Stimulated activated CD4-positive, alpha-beta T cell treated with anti-CD3 and anti-CD28 coated beads, Interleukin-15, amount 100 ng/mL, for 48 hours (primary cell): ENCODE measurements around the gene LRFN5.
"Not testable (repeated sequence)": the region's sequence is repeated elsewhere in the genome, so short reads cannot be mapped to it uniquely, and the experiment has no call there.

Experiments used
- DNase-seq, 2 donors: peaks; one replicate each; pipeline ENCODE4 v3.0.0-alpha.2; 2020; ENCODE audit warnings: low read depth in 2 of 2

LRFN5 gene

DNA sequence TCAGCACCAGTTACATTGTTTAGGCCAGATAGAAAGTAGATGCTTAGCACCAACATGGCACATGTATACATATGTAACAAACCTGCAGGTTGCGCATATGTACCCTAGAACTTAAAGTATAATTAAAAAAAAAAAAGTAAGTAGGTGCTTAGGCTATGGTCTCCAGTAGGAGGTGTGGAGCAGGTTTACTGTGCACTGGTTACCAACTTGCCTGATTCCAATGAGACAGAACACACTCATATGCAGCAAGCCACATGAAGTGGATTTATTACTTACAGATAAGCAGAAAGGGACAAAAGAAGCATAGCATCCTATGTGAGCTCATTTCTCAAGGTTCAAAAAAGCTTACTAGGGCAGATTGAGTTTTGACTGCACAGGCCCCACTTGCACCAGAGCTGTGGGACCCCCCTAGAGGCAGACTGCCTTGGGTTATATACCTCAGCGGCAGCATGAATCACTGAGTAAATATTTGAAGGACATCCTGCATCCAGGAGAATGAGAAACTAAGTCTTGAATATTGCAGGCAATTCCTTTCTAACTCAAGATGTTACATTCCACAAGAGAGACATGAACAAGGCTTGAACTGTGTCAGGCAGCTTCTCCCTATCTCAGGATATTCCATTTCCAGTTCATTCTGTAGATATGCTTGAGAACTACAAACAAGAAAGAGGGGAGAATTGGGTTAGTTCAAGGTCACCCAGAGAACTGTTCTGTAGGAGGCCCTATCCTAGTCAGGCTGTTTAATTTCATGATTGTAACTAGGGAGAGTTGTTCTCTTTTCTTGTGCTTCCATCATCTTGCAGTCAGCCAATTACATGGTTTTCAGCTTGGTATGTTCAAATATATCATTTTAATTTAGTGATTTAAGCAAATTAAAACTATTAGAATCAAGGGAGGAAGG, 30.1 kb downstream of the LRFN5 start:
- no peak for DNase-seq

- no peak for DNase-seq
These were observed 35.0 kb downstream of the LRFN5 start for GRCh38 chr14:41641690-41642089.

GRCh38 chr14:41642367-41642766, 35.7 kb downstream of the LRFN5 start:
- no peak for DNase-seq

- no peak for DNase-seq
These were observed 36.1 kb downstream of the LRFN5 start for GRCh38 chr14:41642789-41643188.

GRCh38 chr14:41644606-41645005, 37.9 kb downstream of the LRFN5 start:
- DNase-seq = no peak

- DNase-seq = no peak
These were observed 44.1 kb downstream of the LRFN5 start for GRCh38 chr14:41650802-41651201.

DNA sequence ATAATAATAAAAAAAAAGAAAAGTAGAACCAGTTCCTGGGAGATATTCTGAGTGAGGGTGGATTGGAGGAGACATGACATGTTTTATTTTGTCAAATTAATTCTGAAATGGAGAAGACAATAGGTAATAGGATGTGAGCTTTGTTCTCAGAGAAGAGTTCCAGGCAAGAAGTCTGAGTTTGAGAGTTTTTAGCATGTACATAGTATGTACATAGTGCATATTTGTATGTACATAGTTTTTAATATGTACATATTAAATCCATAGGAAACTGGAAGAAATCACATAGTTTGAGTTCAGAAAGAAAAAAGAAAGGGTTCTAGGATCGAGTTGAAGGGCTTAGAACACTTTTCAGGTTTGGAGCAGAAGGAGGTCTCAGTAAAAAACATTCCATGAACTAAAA, 47.5 kb downstream of the LRFN5 start:
- no peak for DNase-seq

- DNase-seq = no peak
These were observed 56.2 kb downstream of the LRFN5 start for GRCh38 chr14:41662780-41663472.

DNA sequence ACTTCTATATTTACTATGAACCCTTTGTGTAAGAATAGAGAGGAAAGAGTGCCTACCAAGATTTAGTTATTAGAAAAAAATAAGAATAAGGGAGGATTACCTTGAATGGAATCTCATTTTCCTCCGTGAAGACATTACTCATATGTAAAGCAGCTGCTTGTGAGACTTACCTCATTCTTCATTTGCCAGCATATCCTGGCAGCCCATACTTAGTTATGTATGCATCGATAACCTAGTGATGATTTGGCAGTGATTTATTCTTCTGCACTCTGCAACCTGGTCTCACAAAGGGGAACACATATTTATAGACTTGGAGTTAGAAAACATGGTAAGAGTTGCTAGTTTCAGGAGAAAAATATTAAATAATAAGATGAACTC, 56.8 kb downstream of the LRFN5 start:
- DNase-seq = no peak

DNA sequence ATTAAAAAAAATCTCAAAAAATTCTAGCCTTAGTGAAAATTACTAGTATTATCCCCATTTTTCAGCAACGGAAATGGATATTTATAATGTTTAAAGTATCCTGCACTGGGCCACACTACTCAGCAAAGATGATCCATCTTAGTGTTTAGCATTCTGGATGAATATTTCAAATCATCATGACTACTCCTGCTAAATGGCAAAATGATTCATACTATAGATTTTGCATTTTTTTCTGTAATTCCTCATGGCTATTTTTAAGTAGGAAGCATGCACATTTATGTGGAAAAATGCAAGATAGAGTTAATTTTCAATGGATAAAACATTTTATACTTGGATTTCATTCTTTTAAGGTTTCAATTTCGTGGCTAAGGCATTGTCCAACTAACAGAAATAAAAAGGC, 59.6 kb downstream of the LRFN5 start:
- DNase-seq = no peak

DNA sequence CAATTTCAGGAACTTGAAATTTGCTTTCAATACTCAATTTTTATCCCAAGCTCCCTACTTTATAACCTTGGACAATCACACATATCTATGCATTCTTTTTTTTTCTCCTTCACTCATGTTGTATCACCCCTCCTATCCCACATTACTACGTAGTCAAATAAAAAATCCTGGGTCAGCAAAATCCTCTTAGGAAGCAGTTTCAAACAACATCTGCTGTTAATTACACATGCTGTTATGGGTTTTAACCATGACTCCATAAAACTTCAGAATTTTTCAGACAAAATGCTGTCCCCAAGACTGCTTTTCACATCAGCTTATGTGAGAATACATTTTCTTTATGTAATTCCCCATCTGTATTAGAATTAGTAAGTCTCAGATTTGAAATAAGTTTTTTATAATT, 61.7 kb downstream of the LRFN5 start:
- no peak for DNase-seq

GRCh38 chr14:41673601-41674000, 66.9 kb downstream of the LRFN5 start:
- not testable (repeated sequence) for DNase-seq

DNA sequence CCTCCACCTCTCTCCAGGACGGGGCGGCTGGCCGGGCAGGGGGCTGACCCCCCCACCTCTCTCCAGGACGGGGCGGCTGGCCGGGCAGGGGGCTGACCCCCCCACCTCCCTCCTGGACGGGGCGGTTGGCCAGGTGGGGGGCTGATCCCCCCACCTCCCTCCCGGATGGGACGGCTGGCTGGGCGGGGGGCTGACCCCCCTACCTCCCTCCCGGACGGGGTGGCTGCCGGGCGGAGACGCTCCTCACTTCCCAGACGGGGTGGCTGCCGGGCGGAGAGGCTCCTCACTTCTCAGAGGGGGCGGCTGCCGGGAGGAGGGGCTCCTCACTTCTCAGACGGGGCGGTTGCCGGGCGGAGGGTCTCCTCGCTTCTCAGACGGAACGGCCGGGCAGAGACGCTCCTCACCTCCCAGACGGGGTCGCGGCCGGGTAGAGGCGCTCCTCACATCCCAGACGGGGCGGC, 67.9 kb downstream of the LRFN5 start:
- DNase-seq = not testable (repeated sequence)

GRCh38 chr14:41699486-41699885, 92.8 kb downstream of the LRFN5 start:
- DNase-seq = no peak

GRCh38 chr14:41718477-41719166, 111.9 kb downstream of the LRFN5 start:
- DNase-seq = no peak

DNA sequence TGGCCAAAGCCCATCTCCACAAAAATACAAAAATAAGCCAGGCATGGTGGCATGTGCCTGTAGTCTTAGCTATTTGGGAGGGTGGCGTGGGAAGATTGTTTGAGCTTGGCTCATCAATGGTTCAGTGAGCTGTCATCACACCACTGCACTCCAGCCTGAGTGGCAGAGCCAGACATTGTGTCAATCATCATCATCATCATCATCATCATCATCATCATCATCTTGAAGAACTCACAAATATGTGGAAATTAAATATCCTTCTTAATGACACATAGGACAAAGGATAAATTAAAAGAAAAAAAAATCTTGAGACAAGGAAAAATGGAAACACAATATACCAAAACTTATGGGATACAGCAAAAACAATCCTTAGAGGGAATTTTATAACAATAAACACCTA, 132.5 kb downstream of the LRFN5 start:
- DNase-seq = no peak

DNA sequence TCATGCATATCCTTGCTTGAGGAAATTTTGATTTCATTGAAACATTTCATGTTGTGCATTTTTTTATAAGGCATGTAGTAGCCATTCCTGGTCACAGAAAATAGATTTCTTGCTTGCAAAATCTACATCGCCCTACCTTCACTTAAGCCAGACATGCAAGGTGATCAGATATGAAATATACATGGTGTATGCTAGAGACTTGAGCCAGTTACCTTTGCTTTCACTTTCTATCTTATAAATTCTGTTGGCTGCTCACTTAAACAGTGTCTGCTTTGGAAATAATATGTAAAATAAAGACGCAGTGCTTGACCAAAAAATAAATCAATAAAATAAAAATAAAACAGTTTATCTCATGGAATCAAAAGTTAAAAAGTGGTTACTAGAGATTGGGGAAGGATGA, 136.5 kb downstream of the LRFN5 start:
- DNase-seq = no peak

DNA sequence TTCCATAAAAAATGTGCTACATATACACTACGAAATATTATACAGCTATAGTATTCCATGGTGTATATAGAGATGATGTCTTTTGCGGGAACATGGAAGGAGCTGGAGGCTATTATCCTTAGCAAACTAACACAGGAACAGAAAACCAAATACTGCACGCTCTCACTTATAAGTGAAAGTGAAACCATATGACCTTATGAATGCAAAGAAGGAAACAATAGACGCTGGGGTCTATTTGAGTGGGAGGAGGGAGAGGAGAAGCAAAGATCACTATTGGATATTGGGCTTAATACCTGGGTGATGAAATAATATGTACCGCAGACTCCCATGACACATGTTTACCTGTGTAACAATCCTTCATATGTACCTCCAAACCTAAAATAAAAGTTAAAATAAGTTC, 142.8 kb downstream of the LRFN5 start:
- no peak for DNase-seq

GRCh38 chr14:41750575-41750974, 143.9 kb downstream of the LRFN5 start:
- DNase-seq = not testable (repeated sequence)

DNA sequence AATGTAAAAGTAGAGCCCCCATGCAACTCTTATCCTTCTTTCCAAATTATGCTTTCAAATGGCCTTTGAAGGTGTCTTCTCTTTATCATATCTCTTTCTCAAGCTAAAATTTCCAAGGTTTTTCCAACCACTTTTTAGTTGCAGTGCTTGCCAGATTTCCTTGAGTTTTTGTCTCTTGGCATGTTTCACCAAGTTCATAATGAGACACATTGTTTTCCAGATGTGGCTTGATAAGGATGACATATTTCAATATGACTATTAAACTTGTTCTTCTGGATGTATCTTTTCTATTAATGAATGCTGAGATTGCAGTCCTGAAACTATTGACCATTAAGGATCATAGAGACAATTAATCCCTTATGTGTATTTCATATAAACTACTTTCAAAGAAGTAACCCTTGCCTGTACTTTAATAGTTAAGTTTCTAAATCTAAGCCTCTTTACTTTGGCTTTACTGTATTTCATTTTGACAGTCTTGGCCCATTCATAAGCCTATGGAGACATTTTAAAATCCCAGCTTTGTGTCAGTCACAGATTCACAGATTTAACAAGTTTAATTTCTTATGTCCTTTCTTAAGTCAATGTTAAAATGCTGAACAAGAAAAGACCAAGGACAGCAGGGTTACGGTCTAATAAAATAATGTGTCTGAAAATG, 151.5 kb downstream of the LRFN5 start:
- DNase-seq = no peak

GRCh38 chr14:41761204-41761603, 154.5 kb downstream of the LRFN5 start:
- no peak for DNase-seq

GRCh38 chr14:41766772-41767171, 160.1 kb downstream of the LRFN5 start:
- DNase-seq = no peak
